H7 (cell line): ENCODE results near the gene SPEM2. TPM values are rescaled to one million over a fixed set of nuclear protein-coding genes. Genes with fewer than 3 reads are reported as not detected.
A peak's percentile ranks its signal among the peaks of the same experiment; 100 is the strongest.

Experiments
- DNase-seq: peaks from one replicate; pipeline ENCODE4 v3.0.0; 2012
- H3K27me3 ChIP-seq: 2 replicates; pipeline ENCODE4 v1.6.0; 2011; ENCODE audit warnings: mild to moderate bottlenecking, low read length; ENCODE audit not compliant: control insufficient read depth, insufficient read depth
- H3K36me3 ChIP-seq: replicated peaks from 2 replicates; pipeline ENCODE4 v1.5.1; 2011; ENCODE audit warnings: low read length; ENCODE audit not compliant: control insufficient read depth, insufficient read depth
- H3K4me3 ChIP-seq: 2 replicates; pipeline ENCODE4 v1.5.1; 2011; ENCODE audit warnings: low read depth, mild to moderate bottlenecking, control low read depth, low read length, moderate library complexity; ENCODE audit not compliant: insufficient read depth
- total RNA-seq: library from RNA; depleted of rRNA; stranded (reverse); fragments of >200 nt; shearing (Covaris generic); gene quantifications from 2 replicates; pipeline ENCODE4 v1.2.3, GENCODE V29; 2014

Gene SPEM2
- total RNA-seq, 1 experiment from 2014 or later = not detected

DNA sequence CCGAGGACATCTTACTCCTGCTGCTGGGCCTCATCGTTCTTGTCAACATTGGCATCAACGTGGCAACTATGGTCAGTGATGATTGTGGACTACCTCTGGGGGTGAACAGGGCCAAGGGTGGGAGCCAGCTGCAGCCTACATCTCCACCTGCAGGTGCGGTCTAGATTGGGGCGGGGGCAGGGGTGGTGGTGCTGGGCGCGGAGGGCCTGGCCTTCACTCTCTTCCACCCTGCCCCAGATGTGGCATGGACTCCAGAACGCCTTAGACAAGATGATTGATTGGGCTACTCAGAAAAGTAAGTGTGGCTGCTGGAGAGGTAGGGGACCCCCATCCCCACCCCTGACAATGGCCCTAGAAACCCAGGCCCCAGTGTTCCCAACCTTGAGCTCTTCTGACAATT, 340 bp downstream of the SPEM2 start:
- H3K36me3 ChIP-seq = no peaks in the 10 kb centered on the region
- no peak overlapping the region for H3K4me3 ChIP-seq
- no peaks in the 10 kb centered on the region for H3K27me3 ChIP-seq
- DNase-seq = peak; percentile 63

DNA sequence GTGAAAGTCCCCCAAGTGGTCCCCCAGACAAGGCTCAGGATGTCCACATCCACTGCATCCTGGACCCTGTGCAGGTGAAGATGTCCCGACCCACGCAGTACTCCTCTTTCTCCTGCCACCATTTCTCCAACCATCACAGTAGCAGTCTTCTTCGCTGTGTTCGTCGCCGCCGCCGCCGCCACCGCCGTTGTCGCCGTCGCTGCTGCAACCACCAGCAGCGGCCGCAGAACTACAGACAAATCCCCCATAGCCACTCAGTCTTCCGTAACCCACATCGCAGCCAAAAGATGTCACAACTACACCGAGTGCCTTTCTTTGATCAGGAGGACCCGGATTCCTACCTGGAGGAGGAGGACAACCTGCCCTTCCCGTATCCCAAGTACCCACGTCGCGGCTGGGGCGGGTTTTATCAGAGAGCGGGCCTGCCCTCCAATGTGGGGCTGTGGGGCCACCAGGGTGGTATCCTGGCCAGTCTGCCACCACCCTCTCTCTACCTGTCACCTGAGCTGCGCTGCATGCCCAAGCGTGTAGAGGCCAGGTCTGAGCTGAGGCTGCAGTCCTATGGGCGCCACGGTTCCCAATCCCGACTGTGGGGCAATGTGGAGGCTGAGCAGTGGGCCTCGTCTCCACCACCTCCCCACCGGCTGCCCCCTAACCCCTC, 917 bp downstream of the SPEM2 start:
- no peaks in the 10 kb centered on the region for H3K27me3 ChIP-seq
- no peak for DNase-seq
- H3K36me3 ChIP-seq = no peaks in the 10 kb centered on the region
- no peak overlapping the region for H3K4me3 ChIP-seq

DNA sequence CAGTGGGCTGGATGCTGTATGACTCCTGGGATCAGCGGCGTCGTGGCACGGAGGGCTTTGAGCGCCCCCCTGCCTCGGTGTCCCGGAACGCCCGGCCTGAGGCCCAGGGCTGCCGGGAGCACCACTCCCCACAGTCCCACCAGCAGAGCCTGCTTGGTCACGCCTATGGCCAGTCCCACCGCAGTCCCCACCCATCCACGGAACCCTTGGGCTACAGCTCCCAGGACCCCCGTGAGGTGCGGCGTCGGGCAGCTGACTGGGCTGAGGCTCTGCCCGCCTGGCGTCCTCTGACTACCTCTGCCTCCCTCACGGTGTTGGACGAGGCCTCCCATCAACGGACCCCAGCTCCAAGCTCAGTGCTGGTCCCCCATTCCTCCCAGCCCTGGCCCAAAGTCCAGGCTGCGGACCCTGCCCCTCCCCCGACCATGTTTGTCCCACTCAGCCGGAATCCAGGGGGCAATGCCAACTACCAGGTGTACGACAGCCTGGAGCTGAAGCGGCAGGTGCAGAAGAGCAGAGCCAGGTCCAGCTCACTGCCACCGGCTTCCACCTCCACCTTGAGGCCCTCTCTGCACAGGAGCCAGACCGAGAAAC, 1.6 kb downstream of the SPEM2 start:
- DNase-seq = peak; percentile 62
- Histone ChIP-seq H3K27me3 (no peaks in the 10 kb centered on the region), H3K36me3 (no peaks in the 10 kb centered on the region), H3K4me3 (no peak overlapping the region)

DNA sequence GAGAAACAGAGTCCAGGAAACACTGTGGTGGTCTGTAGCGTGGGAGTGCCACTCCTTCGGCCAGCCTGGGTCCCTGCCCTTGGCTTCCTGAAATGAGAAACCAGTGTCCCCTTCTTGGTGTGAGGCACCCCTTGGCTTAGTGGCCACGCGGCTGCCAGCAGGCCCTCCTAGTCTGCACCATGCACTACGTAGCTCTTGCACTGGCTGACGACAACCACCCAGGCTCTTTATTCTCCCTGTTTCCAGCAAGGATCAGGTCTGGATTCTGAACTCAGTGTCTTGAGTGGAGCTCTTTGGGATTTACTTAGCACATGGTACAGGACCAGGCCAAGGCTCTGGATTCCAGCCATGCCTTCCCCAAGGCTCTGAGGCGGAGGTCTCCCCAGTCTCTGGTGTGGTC, 2.1 kb downstream of the SPEM2 start:
- DNase-seq = peak; percentile 60
- no peaks in the 10 kb centered on the region for H3K36me3 ChIP-seq

DNA sequence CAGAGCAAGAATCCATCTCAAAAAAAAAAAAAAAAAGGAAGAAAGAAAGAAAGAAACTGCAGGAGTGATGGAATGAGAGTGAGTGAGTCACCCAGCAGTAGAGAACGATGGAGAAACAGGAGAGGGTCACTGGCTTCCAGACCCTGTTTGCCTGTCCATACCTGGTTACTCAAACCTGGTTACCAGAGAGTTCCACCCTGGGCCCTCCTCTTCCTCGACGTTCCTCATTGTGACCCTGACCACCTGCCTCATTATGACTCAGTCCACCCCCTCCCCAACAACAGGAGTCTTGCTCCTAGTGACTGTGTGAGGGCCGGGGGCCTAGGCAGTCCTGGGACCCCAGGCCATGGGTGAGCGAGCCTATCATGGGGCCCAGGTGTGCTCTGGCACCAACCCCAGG, 3.1 kb downstream of the SPEM2 start, which contains the start of gene SPEM3:
Gene SPEM3 (plus strand): TSS at position 301 of the 400 bp plus-strand sequence. CDS start 46 bp downstream, at position 347.
- H3K4me3 ChIP-seq = no peak within 1 kb of the TSS
- H3K36me3 ChIP-seq = no peaks in the 10 kb centered on the region
- peak; percentile 37 for DNase-seq
- H3K27me3 ChIP-seq = no peaks in the 10 kb centered on the region

More for the DNA sequence above, 2.1 kb downstream of the SPEM2 start:
- no peaks in the 10 kb centered on the region for H3K27me3 ChIP-seq
- H3K4me3 ChIP-seq = no peak overlapping the region

DNA sequence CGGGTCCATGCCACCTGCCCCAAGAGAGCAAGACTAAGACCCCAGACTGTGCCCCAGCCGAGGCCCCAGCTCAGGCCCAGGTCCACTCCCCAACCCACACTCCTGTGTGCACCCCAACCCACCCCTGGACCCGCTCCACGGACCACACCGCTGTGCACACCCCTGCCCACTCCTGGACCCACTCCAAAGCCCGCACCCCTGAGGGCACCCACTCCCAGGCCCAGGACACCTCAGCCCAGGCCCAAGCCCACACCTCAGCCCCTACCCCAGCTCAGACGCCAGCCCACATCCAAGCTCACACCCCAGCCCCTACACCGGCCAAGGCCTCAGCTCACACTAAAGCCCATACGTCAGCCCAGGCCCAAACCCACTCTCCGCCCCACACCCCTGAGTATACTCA, 4.3 kb downstream of the SPEM2 start:
- H3K4me3 ChIP-seq = no peak overlapping the region
- no peaks in the 10 kb centered on the region for H3K27me3 ChIP-seq
- DNase-seq = peak; percentile 50
- no peaks in the 10 kb centered on the region for H3K36me3 ChIP-seq

DNA sequence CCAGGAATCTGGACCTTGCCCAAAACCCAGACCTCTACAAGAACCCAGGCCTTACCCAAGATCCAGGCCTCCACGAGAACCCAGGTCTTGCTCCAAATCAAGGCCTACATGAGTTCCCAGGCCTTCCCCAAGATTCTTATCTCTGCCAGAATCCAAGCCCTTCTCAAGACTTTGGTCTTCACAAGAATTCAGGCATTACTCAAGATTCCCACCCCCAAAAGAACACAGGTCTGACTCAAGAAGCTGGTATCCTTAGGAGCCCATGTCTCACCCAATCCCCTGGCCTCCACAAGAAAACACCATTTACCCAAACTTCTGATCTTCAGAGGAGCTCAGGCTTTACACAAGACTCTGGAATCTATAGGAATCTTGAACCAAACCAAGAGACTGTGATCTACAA, 5.8 kb downstream of the SPEM2 start:
- H3K27me3 ChIP-seq = peaks cover 2% of the 10 kb centered on the region; the same call in 1 of the 2 replicates
- H3K36me3 ChIP-seq = no peaks in the 10 kb centered on the region
- DNase-seq = no peak
- no peak overlapping the region for H3K4me3 ChIP-seq

DNA sequence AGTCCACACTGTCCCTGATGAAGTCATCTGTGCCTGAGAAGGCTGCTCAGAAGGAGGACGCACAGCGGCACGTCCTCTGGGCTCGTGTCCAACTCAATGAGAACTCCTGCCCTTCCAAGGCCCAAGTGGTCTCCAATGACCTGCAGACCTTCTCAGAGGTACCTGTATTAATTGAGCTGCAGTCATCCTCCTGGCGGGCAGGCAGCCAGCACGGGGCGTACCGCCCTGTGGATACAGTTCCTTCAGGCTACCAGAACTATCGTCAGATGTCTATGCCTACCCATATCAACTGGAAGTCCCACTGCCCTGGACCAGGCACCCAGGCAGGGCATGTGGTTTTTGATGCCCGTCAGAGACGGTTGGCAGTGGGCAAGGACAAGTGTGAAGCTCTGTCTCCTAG, 6.9 kb downstream of the SPEM2 start:
- peaks cover 12% of the 10 kb centered on the region; the same call in 1 of the 2 replicates for H3K27me3 ChIP-seq
- no peak overlapping the region for H3K4me3 ChIP-seq
- no peak for DNase-seq
- no peaks in the 10 kb centered on the region for H3K36me3 ChIP-seq

DNA sequence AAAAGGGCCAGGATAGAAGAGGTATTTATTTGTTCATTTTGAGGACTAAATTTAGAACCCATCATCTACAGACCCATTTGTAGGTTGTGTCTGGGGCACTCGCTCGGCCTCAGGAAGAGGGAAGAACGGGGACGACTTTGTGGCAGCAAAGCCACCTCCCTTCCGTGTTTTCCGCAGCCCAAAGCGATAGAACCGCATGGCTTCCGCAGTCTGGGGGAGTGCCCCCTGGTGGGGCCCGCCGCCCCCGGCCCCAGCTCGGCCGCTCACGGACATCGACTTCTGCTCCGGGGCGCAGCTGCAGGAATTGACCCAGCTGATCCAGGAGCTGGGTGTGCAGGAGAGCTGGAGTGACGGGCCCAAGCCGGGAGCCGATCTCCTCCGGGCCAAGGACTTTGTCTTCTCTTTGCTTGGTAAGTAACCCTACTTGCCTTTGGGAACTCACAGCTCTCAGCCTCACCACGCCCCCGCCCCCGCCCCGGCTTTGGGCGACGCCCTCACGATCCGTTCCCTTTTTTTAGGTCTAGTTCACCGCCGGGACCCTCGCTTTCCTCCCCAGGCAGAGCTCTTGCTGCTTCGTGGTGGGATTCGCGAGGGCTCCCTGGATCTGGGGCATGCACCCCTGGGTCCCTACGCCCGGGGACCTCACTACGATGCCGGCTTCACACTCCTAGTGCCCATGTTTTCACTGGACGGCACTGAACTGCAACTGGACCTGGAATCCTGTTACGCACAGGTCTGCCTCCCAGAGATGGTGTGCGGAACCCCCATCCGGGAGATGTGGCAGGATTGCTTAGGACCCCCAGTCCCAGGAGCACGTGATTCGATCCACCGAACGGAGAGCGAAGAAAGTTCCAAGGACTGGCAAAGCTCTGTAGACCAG, 10.5 kb downstream of the SPEM2 start:
- peak; percentile 90 for DNase-seq
- H3K27me3 ChIP-seq = peaks cover 38% of the 10 kb centered on the region
- no peaks in the 10 kb centered on the region for H3K36me3 ChIP-seq
- H3K4me3 ChIP-seq = peak overlapping the region; percentile 74

DNA sequence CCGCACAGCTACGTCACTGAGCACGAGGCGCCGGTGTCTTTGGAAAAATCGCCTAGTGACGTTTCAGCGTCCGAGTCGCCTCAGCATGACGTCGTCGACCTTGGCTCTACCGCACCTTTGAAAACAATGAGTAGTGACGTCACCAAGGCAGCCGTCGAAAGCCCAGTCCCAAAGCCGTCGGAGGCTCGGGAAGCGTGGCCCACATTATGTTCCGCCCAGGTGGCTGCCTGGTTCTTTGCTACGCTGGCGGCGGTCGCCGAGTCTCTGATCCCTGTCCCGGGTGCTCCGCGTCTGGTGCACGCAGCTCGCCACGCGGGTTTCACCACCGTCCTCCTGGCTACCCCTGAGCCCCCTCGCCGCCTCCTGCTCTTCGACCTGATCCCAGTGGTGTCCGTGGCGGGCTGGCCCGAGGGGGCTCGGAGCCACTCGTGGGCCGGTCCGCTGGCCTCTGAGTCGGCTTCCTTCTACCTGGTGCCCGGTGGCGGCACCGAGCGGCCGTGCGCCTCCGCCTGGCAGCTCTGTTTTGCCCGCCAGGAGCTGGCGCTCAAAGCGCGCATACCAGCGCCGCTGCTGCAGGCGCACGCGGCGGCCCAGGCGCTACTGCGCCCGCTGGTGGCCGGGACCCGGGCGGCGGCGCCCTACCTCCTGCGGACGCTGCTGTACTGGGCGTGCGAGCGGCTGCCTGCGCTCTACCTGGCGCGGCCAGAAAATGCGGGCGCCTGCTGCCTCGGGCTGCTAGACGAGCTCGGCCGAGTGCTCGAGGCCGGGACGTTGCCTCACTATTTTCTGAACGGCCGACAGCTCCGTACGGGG, 11.3 kb downstream of the SPEM2 start:
- Histone ChIP-seq H3K4me3 (peak overlapping the region; percentile 74), H3K36me3 (no peaks in the 10 kb centered on the region), H3K27me3 (peaks cover 40% of the 10 kb centered on the region)
- DNase-seq = peak; percentile 95

DNA sequence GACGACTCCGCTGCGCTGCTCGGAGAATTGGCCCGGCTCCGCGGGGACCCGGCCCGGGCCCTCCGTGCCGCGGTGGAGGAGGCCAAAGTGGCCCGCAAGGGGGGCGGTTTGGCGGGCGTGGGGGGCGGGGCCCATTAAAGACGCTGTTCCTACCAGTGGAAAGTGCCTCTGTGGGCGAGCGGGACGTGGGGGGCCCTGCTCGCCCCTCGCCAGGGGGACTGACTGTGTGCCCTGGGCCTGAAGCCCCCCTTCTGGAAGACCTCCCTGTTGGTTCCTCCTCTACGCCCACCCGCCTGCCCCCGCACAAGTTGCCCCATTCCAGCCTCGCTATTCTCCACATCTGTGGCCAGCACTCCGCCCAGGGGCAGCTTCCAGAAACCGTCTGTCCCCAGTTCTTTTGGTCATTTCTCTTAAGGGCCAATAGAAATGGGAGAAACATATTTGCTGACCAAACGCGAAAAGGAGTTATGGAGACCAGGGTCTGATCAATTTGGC, 12.0 kb downstream of the SPEM2 start:
- H3K4me3 ChIP-seq = peak overlapping the region; percentile 74
- no peak for DNase-seq

DNA sequence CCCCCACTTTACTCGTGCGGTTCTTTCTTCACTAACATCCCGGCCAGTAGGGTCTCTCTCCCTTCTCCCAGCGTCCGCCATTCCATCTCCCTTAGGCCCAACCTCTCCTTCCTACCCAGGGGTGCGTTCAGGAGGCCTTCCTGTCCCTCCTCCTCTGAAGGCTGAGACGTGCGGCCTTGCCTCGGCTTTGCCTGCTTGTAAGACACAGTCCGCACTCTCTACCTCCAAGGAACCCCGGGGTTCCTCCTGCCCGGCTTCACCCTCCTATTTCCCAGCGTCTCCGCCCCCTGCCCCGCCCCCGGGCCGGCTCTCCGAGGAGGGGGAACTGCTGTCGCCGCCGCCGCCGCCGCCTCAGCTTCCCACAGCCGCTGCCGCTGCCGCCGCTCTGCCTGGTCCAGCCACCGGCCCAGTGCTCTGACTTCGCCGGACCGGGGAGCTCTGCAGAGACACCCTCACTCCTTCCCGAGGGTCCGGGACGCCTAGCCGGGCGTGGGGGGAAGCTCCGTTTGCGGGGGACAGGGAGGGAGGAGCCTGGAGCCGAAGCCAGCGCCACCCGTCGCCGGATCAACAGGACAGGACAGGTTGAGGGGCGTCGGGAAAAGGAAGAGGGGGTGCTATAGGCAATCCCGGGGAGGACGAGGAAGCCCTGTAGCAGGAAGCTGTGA, 12.7 kb downstream of the SPEM2 start:
- H3K27me3 ChIP-seq = peaks cover 41% of the 10 kb centered on the region
- peak overlapping the region; percentile 74 for H3K4me3 ChIP-seq
- DNase-seq = peak; percentile 92
- no peaks in the 10 kb centered on the region for H3K36me3 ChIP-seq

More for the DNA sequence above, 12.0 kb downstream of the SPEM2 start:
- H3K27me3 ChIP-seq = peaks cover 41% of the 10 kb centered on the region
- no peaks in the 10 kb centered on the region for H3K36me3 ChIP-seq

DNA sequence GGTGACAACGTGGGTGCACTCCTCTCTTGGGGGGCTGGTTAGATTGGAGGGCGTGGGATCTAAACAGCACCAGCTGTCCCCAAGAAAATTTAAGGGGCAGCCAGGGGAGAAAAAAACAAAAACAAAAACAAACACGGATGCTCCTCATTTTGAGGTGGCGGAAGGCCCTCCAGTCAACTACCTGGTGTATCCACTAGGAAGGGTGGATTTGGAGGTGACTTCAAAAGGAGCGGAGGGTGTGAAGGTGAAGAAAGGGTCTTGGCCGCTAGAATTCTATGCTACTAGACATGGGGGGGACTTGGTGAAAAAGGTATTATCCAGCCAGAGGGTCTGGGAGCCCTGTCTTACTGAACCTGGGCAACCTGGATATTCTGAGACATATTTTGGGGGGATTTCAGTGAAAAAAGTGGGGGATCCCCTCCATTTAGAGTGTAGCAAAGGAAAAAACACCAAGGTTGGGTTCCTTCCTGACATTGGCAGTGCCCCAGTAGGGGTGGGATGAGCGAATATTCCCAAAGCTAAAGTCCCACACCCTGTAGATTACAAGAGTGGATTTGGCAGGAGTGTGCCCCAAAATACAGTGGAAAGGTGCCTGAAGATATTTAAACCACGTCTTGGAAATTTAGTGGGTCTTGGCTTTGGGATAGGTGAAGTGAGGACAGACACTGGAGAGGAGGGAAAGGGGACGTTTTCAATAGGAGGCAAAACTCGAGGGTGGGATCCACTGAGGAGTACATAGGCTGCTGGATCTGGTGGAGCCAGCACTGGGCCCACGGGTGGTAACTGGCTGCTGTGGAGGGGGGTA, 13.4 kb downstream of the SPEM2 start:
- peaks cover 44% of the 10 kb centered on the region for H3K27me3 ChIP-seq
- no peaks in the 10 kb centered on the region for H3K36me3 ChIP-seq
- no peak for DNase-seq
- peak overlapping the region; percentile 74 for H3K4me3 ChIP-seq
